Posterior vena cava (tissue), 2 donors: ENCODE measurements around the gene PCBP4. TPM values are rescaled to one million over a fixed set of nuclear protein-coding genes. Genes with fewer than 3 reads are reported as not detected.
"Not testable (repeated sequence)": the region's sequence is repeated elsewhere in the genome, so short reads cannot be mapped to it uniquely, and the experiment has no call there.

ENCODE experiments used
- DNase-seq: peaks from one replicate; pipeline ENCODE4 v3.0.0-alpha.2; 2020; ENCODE audit warnings: low spot score
- intact Hi-C, 2 donors: fragments of 100-400 bp; cut with DNase I; formaldehyde crosslinking; loops; one replicate each; pipeline versions ENCODE4 v1.14.1 to v1.14.2; 2022 to 2023
- total RNA-seq, 2 donors: library from RNA; stranded (reverse); fragmentation: NEBNext Ultra II Directional; extraction: Animal tissue kit (Norgen Biotek cat#: 25700); gene quantifications; one replicate each; pipeline ENCODE4 v1.2.1, GENCODE V29; 2021
- donor health status: DM: yes; HTN: yes; CAD: no.
- donor health status: DM: yes; HTN: yes; CAD: no.

The PCBP4 gene
- total RNA-seq, 2 donors from 2014 or later, result 48.9 to 53.2 TPM

DNA sequence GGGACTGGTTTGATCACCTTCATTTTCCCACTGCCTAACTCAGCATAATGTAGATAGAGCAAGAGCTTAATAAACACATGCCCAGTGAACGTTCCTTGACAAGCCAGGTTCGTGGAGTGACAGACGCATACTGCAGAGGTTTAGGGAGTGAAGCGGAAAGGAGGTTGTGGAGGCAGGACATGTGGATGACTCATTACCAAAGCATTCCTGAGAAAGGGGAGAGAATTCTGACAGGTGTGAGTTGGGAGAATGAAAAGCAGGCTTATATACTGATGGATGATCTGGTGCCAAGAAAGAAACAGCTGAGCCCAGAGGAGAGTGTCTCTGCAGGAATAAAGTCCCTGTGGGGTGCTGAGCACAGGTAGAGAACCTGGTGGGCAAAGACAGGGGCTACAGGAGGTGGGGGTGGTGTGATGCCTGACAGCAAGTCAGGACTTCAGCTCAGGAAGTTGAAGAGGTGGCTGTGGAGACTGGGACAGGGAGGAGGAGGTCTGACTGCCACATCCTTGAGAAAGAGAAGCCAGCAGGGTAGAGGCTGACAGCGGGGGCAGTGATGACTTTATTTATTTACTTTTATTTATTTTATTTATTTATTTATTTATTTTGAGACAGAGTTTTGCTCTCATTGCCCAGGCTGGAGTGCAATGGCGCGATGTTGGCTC lies 30.8 kb upstream of the PCBP4 start:
- intact Hi-C loops, result no loop called here
- DNase-seq, result no peak

DNA sequence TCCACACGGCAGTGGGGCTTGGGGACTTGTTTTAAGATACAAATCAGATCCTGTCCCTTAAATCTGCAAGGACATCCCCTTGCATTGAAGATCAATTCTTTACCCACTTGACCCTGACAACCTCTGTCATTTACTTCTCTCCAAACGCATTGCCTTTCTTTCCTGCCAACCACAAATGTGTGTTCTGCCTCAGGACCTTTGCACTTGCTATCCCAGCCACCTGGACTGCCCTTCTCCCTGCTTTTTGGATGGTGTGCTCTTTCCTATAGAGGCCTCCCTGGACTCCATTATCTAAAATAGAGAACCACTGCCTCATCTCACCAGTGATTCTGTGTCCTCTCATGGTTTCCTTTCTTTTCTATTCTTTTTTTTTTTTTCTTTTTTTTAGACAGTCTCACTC lies 29.9 kb upstream of the PCBP4 start:
- intact Hi-C loops, result no loop called here
- DNase-seq, result no peak

DNA sequence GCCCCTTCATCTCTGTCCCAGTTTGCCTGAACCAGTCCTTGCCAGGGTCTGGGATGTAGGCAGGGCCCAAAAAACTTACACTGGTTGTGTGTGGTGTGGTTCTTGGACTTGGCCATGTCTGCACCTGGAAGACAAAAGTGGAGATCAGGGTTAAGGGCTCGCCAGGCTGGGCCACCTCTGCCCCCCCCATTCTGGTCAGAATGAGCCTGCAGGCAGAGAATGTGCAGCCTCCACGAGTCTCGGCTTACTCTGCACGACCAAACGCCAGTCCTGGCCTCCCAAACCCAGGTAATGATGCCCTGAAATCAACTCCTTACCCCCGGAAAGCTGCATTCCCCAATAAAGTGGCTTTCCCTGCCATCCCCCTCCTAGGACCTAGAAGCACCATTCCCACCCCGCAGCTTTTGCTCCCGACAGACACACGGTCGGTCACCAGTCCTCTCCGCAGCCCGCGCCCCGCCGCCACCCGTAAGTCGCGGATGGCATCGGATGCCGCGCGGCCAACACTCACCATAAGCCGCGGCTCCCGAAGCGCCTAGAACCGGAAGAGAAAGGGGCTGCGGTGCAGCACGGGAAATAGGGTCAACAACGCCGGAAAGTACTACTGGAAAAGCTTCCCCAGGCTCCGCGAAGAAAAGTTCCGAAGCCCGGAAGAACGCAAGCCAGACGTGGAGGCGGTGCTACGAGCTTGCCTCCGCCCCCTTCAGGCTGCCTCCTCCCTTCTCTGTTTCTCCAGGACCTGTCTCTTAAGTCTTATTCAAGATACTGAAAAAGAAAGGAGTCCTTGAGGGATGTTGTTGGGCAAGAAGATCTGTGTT lies 28.3 kb upstream of the PCBP4 start, which contains the start of gene RPL29:
RPL29 (minus strand) TSS at position 550 of the 818 bp plus-strand sequence; CDS start at position 116, 434 bp downstream.
- DNase-seq, result peak; percentile 96
- intact Hi-C loops, result no loop called here

DNA sequence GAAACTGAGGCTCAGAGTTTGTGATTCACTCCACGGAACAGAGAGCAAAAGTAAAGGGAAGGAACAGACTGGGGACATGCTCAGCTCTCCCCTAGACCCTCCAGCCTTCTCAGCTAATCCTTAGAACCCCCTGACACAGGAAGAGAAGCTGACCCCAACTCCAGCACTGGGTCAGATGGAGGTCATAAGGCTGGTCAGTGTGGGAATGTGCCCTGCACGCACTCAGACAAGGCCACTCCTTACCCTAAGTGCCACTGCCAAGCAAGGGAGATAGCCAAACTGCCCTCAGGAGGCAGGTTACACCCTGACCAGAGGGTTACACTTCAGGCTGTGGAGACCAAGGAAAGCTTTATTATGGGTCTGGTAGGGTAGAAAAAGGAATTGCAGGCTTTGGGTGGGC lies 27.3 kb upstream of the PCBP4 start:
- DNase-seq, result no peak
- intact Hi-C loops, result loop anchor here in 1 of 2 donors (1.0 kb wide), 1 partner anchor 19 kb away; the partner anchor contains the start of gene ABHD14A

DNA sequence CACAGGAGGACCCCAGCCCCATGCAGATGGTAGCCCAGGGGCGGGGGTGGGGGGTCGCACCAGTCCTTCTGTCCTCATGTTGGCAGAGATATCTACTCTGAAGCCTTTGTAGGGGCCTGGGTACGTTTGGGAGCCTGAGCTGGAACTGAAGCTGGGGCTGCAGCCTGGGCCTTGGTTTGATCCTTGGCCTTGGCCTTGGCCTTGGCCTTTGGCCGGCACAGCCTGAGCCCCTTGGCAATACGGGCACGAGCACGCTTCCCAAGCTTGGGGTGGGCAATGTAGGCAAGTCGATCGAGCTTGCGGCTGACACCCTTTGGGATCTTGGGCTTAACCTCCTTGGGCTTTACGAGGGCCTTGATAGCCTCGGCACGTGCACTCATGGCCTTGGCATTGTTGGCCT lies 26.4 kb upstream of the PCBP4 start:
- DNase-seq, result not testable (repeated sequence)
- intact Hi-C loops, result loop anchor here in 1 of 2 donors (1.0 kb wide), 1 partner anchor 18 kb away; the partner anchor contains the start of gene ABHD14A

DNA sequence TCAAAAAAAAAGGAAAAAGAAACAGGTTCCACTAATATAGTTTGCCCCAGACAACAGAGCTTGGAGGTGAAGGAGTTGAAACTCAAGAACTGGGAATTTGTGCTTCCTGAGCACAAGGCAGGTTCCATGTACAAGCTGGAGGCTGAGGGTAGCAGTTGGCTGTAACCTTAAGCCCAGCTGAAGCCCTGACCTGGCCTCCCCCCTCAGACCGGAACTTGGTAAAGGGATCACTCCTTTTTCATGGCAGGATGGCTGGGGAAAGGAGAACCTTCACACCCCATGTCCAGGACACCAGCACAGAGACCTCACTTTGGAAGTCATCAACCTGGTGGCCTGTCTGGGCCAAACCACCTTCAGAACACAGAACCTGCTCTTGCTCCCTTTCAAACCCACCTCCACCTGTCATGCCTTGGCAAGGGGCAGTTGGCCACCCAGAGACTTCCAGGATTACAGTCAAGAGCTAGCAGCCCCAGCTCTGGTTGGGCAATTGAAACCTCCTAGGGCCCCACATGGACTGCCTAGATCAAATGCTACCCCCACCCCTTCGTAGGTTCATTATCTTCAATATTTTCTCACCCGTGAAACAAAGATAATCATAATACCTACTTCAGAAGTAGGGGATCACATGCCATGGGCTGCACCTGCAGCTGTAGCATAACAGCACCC lies 24.9 kb upstream of the PCBP4 start:
- intact Hi-C loops, result no loop called here
- no peak for DNase-seq

DNA sequence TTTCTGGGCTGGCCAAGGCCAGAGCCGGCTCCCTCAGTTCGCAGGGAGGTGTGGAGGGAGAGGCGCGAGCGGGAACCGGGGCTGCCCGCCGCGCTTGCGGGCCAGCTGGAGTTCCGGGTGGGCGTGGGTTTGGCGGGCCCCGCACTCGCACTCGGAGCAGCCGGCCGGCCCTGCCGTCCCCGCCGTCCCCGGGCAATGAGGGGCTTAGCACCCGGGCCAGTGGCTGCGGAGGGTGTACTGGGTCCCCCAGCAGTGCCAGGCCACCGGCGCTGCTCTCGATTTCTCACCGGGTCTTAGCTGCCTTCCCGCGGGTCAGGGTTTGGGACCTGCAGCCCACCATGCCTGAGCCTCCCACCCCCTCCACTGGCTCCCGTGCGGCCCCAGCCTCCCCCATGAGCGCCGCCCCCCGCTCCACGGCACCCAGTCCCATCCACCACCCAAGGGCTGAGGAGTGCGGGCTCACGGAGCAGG lies 23.3 kb upstream of the PCBP4 start:
- intact Hi-C loops, DNase-seq: not testable (repeated sequence)

DNA sequence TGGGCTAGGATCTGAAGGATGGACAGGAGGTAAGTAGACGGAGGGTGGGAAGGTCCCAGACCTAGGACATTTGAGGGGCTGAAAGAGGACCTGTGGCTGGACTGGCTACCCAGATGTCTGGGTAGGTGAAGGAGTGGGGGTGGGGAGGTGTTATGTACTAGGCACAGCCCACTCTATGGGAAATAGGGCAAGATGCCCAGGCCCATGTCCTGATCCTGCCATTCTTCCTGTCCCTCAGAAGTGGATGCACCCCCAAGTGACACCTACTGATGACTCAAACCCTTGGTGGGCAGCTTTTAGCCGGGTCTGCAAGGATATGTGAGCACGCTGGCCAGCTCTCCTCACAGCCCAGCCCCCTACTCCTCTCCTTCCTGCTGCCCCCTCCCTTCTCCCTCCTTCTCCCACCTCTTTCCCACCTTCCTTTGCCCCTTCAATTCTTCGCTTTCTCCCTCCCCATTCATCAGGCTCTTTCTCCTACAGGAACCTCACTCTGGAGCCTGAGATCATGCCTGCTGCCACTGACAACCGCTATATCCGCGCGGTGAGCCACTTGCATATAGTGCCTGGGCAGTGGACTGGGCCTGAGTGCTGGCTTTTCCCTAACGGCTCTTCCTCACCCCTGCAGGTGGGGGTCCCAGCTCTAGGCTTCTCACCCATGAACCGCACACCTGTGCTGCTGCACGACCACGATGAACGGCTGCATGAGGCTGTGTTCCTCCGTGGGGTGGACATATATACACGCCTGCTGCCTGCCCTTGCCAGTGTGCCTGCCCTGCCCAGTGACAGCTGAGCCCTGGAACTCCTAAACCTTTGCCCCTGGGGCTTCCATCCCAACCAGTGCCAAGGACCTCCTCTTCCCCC lies 21.3 kb upstream of the PCBP4 start:
- intact Hi-C loops, result no loop called here
- DNase-seq, result no peak

DNA sequence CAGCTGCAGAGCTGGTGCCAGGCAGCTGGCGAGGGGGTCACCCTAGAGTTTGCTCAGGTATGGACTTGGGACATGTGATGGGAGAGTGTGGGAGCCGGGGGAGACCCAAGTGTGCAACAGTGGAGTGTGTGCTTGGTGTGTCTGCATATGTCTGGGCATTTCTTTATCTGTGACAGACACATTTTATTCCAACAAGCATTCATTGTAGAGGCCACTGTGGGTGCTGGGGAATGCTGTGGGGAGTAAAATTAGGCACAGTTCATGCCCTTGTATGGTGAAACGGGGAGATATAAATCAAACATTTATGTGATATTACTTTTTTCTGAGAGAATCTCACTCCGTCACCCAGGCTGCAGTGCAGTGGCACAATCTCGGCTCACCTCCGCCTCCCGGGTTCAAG lies 20.3 kb upstream of the PCBP4 start:
- intact Hi-C loops, result no loop called here
- no peak for DNase-seq

DNA sequence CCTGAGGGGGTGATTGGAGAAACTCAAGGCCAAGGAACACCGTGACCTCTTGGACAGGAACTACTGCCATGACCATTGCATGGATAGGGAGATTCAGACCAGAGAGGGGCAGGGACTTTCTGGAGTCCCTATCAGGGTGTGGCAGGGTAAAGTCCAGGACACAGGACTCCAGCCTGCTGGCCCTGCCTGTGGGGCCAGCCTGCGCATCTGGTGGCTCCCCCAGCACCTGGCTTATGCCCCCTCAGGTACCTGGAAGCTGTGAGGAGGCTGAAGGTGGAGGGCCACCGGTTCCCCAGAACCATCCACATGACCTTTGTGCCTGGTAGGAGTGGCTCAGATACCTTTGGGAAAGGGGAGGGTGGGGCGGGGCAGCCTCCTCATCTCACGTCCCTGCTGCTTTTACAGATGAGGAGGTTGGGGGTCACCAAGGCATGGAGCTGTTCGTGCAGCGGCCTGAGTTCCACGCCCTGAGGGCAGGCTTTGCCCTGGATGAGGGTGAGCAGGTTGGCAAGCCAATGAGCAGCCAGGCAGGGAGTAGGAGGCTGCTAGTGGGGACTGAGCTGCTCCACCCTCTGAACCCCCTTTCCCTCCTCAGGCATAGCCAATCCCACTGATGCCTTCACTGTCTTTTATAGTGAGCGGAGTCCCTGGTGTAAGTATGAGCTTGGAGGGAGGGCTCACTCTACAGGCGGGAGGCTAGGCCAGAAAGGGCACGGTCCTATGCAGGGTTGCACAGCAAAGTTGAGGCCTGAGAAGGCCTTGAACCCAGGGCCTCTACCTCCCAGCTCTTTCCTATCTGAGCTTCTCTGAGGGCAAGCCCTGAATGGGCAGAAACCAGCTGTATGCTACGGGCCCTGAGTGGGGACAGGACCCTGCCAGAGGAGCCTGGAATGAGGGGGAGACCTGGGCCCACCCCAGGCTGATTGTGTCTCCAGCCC lies 19.0 kb upstream of the PCBP4 start:
- DNase-seq, result no peak
- intact Hi-C loops, result no loop called here

DNA sequence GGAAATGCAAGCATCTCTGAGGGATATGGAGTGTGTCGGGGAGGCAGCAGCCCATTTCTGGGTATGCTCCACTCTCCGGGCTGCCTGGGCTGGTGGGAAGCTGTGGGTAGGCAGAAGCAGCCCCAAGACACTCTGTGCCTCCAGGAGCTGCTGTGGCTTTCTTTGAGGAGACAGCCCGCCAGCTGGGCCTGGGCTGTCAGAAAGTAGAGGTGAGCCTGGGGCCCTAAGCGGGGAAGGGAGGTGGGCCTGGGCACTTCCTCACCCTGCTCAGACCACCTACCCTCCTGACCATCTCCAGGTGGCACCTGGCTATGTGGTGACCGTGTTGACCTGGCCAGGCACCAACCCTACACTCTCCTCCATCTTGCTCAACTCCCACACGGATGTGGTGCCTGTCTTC lies 17.8 kb upstream of the PCBP4 start:
- DNase-seq, result no peak
- intact Hi-C loops, result no loop called here

DNA sequence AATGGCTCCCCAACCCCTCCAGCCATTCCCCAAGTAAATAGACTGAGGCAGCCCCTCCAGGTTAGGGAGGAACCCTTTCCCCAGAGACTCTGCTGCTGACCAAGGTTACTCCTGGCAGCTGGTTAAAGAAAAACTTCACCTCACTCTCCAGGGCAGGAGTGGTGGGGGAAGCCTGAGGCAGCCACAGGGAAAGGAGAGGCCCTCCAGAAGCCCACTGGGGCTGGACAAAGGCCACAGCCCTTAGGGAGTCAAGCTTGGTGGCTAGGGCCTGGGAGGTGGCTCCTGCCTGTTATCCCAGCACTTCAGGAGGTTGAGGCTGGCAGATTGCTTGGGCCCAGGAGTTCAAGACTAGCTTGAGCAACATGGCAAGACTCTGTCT lies 17.0 kb upstream of the PCBP4 start:
- DNase-seq, result no peak
- intact Hi-C loops, result no loop called here

DNA sequence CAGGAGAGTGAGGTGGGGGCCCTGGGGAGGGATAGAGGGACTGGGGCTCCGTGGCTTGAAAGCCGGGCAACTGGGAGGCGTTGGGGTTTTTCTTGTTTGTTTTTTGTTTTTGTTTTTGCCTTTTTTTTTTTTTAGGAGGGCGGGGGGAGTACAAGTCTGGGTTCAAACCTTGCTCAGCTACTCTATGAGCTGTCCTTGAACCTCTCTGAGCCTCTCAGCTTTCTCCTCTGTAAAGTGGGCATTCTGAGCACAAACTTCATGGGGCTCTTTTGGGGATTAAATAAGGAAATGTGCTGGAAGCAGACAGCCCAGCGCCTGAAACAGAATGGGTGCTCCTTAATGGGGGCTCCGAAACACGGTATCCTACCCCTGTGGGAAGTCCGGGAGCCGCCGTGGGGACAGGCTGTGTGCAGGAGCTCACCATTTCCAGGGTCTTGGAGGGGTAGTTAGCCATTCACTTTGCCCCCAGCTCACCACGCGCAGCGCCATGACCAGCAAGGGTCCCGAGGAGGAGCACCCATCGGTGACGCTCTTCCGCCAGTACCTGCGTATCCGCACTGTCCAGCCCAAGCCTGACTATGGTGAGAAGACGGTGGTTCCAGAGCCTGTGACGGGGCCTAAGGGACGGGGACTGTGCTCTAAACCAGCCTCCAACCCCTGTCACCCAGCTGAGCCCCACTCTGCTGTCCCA lies 16.5 kb upstream of the PCBP4 start:
- intact Hi-C loops, result no loop called here
- no peak for DNase-seq

DNA sequence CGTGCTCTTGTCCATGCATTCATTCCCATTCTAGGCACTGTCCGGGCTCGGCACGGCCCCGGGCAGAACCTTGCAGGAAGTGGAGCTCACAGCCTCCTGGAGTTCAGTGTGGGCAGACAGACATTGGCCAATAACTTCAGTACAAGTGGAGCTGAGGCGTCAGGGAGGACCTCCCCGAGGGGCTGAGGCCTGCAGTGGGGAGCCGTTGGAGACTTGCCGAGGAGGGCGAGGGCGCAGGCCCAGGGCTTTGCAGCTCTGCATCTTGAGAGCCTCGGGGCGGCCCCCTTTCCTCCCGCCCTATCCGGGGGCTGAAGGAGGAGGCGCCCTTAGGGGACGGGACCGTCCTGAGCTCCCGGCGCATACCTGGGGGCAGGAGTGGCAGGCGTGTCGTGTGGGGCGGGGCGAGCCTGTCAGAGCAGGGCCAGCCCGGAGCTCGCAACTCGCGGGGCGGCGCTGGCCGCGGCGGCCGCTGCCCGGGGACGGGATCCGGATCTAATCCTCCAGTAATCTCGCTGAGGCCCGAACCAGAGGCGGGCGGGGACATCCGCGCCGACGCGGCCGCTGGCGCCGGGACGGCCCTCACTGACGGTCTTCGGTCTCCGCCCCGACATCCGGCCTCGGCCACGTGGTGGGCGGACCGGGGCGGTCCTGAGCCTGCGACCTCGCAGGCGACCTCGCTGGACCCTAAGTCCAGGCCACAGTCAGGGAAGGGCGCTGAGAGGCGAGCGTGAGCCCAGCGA lies 15.8 kb upstream of the PCBP4 start, which contains the start of gene ACY1:
ACY1 (plus strand) TSS at position 698 of the 740 bp plus-strand sequence. CDS start 530 bp downstream, outside the sequence.
- intact Hi-C loops, result no loop called here
- peak; percentile 97 for DNase-seq

DNA sequence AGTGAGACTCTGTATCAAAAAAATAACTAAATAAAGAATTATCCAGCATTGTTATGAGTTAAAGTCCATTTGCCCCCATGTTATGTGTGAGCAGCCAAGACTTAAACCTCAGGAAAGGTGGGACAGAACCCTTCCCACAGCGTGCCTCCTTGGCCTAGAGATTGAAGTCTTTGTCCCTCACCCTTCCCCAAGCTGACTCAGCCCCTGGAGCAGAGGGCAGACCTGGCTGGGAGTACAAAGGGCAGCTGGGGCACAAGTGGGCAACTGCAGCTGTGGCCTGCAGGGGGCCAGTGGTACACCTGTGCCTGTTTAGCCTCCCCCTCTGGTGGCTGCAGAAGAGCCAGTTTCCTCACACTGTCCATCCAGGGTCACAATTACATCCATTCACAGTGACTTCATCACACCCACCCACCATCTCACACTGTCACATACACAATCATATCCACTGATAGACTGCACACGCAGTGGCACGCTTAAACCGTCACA lies 15.1 kb upstream of the PCBP4 start:
- intact Hi-C loops, result no loop called here
- no peak for DNase-seq

DNA sequence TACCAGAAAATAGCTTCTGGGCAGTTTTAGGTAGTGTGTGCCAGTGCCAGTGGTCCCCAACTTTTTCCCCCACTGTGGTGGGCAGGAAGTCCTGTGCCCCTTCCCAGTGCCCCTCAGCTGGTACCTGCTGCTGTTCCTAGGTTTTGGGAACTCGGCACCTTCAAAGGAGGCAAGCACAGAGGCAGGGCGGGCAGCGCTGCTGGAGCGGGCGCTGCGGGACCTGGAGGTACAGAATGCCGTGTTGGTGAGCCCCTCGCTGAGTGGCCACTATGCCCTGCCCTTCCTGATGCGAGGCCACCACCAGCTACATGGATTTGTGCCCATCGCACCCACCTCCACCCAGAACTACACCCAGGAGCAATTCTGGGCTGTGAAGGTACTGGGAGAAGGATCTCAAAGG lies 13.0 kb upstream of the PCBP4 start:
- no peak for DNase-seq
- intact Hi-C loops, result no loop called here

DNA sequence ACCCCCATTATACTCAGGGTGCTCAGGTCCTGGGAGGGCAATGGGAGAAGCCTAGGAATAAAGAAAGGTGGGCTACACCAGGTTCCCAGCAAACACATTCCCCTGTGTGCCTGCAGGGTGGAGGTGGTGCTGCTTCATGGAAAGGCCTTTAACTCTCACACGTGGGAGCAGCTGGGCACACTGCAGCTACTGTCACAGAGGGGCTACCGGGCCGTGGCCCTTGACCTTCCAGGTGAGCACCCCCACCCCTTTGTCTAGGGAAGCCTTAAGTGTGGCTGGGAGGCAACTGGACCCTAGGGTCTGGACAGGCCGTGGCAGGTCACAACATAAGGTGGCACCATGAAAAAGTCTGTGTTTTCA lies 10.9 kb upstream of the PCBP4 start:
- intact Hi-C loops, result loop anchor here in 1 of 2 donors (1.0 kb wide), 1 partner anchor 36 kb away; the partner anchor contains the start of gene PARP3
- no peak for DNase-seq
